ENCODE results near the gene C9orf85.
"Not testable (repeated sequence)": the region's sequence is repeated elsewhere in the genome, so short reads cannot be mapped to it uniquely, and the experiment has no call there.

The C9orf85 gene

DNA sequence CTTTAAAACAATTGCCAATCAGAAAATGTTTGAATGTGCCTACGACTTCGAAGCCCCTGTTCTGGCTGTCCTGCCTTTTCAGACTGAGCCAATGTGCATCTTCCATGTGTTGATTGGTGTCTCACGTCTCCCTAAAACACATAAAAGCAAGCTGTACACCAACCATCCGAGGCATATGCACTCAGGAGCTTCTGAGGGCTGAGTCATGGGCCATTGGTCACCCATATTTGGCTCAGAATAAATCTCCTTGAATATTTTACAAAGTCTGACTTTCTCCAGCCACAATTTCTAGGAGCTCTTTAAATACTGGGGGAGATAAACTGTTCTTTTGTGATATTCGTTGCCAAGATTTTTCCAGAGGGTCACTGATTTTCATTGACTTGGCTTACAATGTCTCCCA is 95.1 kb downstream of the C9orf85 start:
- DNase-seq (ENCODE audit: low read depth in 2 of 2): no peak

DNA sequence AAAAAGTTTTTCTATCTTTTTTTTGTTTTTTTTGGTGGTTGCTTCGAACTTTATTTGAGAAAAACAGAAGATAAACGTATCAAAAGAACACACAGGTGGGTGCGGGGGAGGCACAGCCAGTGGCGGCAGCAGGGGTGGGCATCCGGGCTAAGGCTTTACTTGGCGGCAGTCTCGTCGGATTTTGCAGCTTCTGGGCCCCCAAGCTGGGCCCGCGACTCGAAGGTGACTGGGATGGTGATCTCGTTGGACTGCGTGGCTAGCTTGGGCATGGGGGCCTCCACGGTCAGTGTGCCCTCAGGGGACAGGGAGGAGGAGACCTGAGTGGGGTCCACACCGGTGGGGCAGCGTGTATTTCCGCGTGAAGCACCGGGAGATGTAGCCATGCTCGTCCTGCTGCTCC is 96.3 kb downstream of the C9orf85 start:
- DNase-seq (ENCODE audit: low read depth in 2 of 2): not testable (repeated sequence)

DNA sequence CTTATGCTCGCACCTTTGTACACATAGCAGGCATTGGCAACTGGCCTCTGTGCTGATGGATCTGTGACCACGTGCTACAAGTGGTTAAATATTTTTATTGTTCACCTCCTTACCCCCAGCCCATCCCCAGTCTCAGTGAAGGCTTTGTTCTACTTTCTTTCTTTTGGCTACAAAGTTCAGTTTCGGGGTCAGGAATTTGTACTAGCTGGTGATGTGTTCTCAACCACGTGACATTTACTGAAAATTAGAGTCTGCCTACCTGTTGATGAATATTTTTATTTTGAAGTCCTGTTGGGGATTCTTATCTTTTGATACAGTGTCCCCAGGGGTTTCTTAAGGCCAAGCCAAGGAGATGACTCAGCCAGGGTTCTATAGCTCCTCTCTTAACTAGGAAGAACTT is 101.2 kb downstream of the C9orf85 start:
- no peak for DNase-seq (ENCODE audit: low read depth in 2 of 2)

DNA sequence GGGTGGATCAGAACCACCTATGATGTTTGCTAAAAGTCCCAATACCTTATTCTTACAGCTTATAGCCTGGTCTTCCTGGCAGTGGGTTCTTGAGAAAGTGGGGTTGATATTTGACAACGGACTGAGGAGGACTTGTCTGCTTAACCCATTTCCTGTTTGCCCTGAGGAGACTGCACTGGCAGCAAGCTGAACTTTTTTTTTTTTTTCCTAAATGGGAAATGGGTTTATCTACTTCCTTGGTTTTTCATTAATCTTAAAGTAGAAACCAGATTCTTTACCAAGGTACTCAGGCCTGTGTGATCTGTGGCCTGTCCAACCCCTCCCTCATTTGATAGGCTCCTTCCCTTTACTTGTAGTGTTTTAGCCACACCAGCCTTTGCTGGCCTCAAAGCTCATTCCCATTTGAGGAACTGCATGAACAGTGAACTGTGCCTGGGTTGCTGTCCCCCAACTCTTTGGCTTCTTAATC is 101.9 kb downstream of the C9orf85 start:
- DNase-seq (ENCODE audit: low read depth in 2 of 2): no peak

DNA sequence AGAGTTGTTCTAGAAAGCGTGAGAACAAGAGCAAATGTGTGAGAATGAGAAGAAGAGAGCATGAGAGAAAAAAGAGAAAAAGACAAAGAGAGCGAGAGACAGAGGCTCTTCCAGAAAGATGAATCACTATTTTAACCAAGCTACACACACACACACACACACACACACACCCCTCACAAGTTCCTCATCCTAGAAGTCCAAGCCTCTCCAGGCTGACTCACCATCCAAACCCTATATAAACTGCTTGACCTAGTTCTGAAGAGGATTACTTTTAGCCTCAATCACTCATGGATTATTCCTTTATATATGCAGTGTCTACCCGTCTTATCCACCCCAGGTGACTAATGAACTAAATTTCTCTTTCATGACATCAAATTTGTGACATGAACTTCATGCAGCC is 111.4 kb downstream of the C9orf85 start:
- DNase-seq (ENCODE audit: low read depth in 2 of 2): no peak

Data from stimulated activated CD4-positive, alpha-beta T cell treated with anti-CD3 and anti-CD28 coated beads, Interleukin-1b, Interleukin-23, amount 100 ng/mL, for 4 hours (primary cell).